Measurements from ENCODE around the gene CD200R1. TPM values are rescaled to one million over a fixed set of nuclear protein-coding genes. Genes with fewer than 3 reads are reported as not detected.

CD200R1 gene
- total RNA-seq, 1 donor, result under 0.01 TPM

DNA sequence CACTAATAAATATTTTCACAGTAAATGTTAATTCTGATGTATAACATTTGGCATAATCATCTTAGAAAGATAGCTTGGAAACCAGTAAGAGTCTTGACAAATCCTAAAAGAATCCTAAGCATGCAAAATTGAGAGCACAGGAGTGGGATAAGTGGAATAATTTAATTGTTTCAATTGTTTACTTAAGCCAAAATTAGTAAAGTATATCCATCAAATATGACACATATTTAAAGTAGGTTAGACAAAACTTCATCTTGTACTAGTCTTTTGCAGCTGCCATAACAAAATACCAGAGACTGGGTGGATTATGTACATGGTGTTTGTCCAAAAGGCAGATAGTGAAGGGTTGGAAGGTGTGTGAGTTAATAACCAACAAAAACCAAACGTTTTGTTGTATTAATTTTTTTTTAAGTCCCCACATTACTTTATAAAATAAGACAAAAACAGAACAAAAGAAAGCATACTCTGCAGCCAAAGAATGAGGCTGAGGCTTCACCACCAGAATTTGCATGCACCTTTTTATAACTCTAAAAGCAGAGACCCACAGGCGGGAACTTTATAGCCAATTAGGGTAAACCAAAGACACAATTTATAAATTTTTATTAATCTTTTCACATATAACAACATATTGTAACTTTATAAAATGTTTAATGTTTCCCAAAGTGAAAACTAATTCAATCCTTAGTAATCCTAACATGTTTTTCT, 86.4 kb downstream of the CD200R1 start:
- Histone ChIP-seq H3K4me1 (ENCODE audit: insufficient read depth, low read length) (peaks cover 3% of the 10 kb centered on the region), H3K9me3 (ENCODE audit: low read depth, low read length) (no peaks in the 10 kb centered on the region), H3K4me3 (ENCODE audit: insufficient read depth, low read length) (no peak overlapping the region), H3K36me3 (ENCODE audit: insufficient read depth, low read length) (no peaks in the 10 kb centered on the region), H3K79me2 (ENCODE audit: insufficient read depth, low read length) (no peaks in the 10 kb centered on the region), H2AFZ (ENCODE audit: low read length) (no peak overlapping the region), H3K4me2 (ENCODE audit: insufficient read depth, low read length) (no peak overlapping the region), H3K27me3 (ENCODE audit: insufficient read depth, low read length) (peaks cover 11% of the 10 kb centered on the region), H4K20me1 (ENCODE audit: insufficient read depth, low read length) (no peaks in the 10 kb centered on the region), H3K27ac (ENCODE audit: low read depth, low read length) (no peak overlapping the region)
- TF ChIP-seq, protein P1, sequence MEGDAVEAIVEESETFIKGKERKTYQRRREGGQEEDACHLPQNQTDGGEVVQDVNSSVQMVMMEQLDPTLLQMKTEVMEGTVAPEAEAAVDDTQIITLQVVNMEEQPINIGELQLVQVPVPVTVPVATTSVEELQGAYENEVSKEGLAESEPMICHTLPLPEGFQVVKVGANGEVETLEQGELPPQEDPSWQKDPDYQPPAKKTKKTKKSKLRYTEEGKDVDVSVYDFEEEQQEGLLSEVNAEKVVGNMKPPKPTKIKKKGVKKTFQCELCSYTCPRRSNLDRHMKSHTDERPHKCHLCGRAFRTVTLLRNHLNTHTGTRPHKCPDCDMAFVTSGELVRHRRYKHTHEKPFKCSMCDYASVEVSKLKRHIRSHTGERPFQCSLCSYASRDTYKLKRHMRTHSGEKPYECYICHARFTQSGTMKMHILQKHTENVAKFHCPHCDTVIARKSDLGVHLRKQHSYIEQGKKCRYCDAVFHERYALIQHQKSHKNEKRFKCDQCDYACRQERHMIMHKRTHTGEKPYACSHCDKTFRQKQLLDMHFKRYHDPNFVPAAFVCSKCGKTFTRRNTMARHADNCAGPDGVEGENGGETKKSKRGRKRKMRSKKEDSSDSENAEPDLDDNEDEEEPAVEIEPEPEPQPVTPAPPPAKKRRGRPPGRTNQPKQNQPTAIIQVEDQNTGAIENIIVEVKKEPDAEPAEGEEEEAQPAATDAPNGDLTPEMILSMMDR (IDR thresholded peaks at IDR 0.05; ENCODE audit: extremely low read depth, low read depth, low read length), result no peak
- no peak for DNase-seq (ENCODE audit: insufficient read length, low spot score, missing footprints)

DNA sequence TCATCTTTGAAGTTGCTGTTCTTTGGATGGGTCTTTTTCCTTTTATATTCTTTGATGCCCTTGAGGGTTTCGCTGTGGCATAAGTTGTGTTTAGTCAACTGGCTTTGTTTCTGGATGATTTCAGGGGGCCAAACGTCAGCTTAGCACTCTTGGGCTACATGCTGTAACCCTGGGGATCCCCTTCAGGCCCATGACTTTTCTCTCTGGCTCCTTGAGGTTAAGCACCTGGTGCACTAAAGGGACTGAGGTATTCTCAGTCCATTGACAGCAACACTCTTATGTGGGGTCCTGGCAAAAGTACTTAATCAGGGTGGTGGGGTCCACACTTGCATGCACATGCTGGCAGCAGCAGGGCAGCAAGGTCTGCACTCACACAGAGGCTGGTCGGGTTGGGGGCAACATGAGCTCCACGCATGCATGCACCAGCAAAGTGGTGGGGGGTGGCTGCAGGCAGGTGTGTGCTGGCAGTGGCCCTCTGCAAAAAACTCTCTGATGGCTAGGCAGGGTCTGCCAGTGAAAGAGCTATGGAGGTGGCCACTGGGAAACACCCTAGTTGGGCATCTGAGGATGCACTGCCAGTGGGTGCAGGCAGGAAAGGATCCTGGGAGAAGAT, 90.1 kb downstream of the CD200R1 start:
- Histone ChIP-seq H3K4me1 (ENCODE audit: insufficient read depth, low read length) (peaks cover 3% of the 10 kb centered on the region), H4K20me1 (ENCODE audit: insufficient read depth, low read length) (no peaks in the 10 kb centered on the region), H3K36me3 (ENCODE audit: insufficient read depth, low read length) (no peaks in the 10 kb centered on the region), H3K27me3 (ENCODE audit: insufficient read depth, low read length) (peaks cover 15% of the 10 kb centered on the region), H3K27ac (ENCODE audit: low read depth, low read length) (no peak overlapping the region), H2AFZ (ENCODE audit: low read length) (no peak overlapping the region), H3K4me2 (ENCODE audit: insufficient read depth, low read length) (no peak overlapping the region), H3K4me3 (ENCODE audit: insufficient read depth, low read length) (no peak overlapping the region), H3K79me2 (ENCODE audit: insufficient read depth, low read length) (no peaks in the 10 kb centered on the region), H3K9me3 (ENCODE audit: low read depth, low read length) (no peaks in the 10 kb centered on the region)
- TF ChIP-seq, protein P1 (IDR thresholded peaks at IDR 0.05; ENCODE audit: extremely low read depth, low read depth, low read length), result no peak
- peak; percentile 6 for DNase-seq (ENCODE audit: insufficient read length, low spot score, missing footprints)

DNA sequence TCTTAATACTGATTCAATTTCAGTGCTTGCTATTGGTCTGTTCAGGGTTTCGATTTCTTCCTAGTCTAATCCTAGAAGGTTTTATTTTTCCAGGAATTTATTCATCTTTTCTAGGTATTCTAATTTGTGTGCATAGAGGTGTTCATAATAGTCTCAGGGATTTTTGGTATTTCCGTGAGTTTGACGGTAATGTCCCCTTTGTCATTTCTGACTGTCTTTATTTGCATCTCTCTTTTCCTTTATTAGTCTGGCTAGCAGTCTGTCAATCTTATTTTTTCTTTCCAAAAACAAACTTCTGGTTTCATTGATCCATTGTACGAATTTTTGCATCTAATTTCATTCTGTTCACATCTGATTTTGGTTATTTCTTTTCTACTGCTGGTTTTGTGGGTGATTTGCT, 93.0 kb downstream of the CD200R1 start:
- no peaks in the 10 kb centered on the region for H4K20me1 ChIP-seq (ENCODE audit: insufficient read depth, low read length)
- no peak overlapping the region for H3K4me3 ChIP-seq (ENCODE audit: insufficient read depth, low read length)
- DNase-seq (ENCODE audit: insufficient read length, low spot score, missing footprints), result no peak
- no peaks in the 10 kb centered on the region for H3K4me1 ChIP-seq (ENCODE audit: insufficient read depth, low read length)
- TF ChIP-seq, protein P1 (IDR thresholded peaks at IDR 0.05; ENCODE audit: extremely low read depth, low read depth, low read length), result no peak
- H3K9me3 ChIP-seq (ENCODE audit: low read depth, low read length), result no peaks in the 10 kb centered on the region
- H3K36me3 ChIP-seq (ENCODE audit: insufficient read depth, low read length), result no peaks in the 10 kb centered on the region
- peaks cover 10% of the 10 kb centered on the region for H3K27me3 ChIP-seq (ENCODE audit: insufficient read depth, low read length)
- H2AFZ ChIP-seq (ENCODE audit: low read length), result no peak overlapping the region
- H3K79me2 ChIP-seq (ENCODE audit: insufficient read depth, low read length), result no peaks in the 10 kb centered on the region
- no peak overlapping the region for H3K27ac ChIP-seq (ENCODE audit: low read depth, low read length)
- H3K4me2 ChIP-seq (ENCODE audit: insufficient read depth, low read length), result no peak overlapping the region

DNA sequence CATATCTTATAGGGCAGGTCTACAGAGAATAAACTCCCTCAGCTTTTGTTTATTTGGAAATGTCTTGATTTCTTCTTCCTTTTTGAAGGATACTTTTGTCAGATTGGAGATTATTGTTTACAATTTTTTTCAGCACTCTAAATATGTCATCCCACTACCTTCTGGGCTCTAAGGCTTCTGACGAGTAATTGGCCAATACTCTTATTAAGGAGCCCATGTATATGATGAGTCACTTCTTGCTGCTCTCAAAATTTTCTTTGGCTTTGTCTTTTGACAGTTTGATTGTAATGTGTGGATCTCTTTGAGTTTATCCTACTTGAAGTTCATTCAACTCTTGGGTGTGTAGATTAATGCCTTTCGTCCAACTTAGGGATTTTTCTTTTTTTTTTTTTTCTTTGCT, 99.3 kb downstream of the CD200R1 start:
- TF ChIP-seq, protein P1 (IDR thresholded peaks at IDR 0.05; ENCODE audit: extremely low read depth, low read depth, low read length), result no peak
- no peaks in the 10 kb centered on the region for H3K79me2 ChIP-seq (ENCODE audit: insufficient read depth, low read length)
- H3K27ac ChIP-seq (ENCODE audit: low read depth, low read length), result no peak overlapping the region

More for the DNA sequence above, 99.3 kb downstream of the CD200R1 start:
- DNase-seq (ENCODE audit: insufficient read length, low spot score, missing footprints), result no peak
- no peaks in the 10 kb centered on the region for H3K4me1 ChIP-seq (ENCODE audit: insufficient read depth, low read length)
- H3K36me3 ChIP-seq (ENCODE audit: insufficient read depth, low read length), result no peaks in the 10 kb centered on the region
- no peaks in the 10 kb centered on the region for H3K9me3 ChIP-seq (ENCODE audit: low read depth, low read length)
- H2AFZ ChIP-seq (ENCODE audit: low read length), result no peak overlapping the region
- H4K20me1 ChIP-seq (ENCODE audit: insufficient read depth, low read length), result no peaks in the 10 kb centered on the region
- H3K27me3 ChIP-seq (ENCODE audit: insufficient read depth, low read length), result peaks cover 3% of the 10 kb centered on the region
- no peak overlapping the region for H3K4me3 ChIP-seq (ENCODE audit: insufficient read depth, low read length)
- no peak overlapping the region for H3K4me2 ChIP-seq (ENCODE audit: insufficient read depth, low read length)

Measured in osteoblast (primary cell).